OCI-LY1 (cell line): ENCODE measurements around the gene PTPRN2.

Source experiments
- CTCF ChIP-seq: fragments of 200-600 bp; sonication (generic), shearing (Covaris generic); IDR thresholded peaks from 2 replicates; pipeline ENCODE4 v1.5.1; 2017; ENCODE audit warnings: mild to moderate bottlenecking, antibody characterized with exemption, low read length, moderate library complexity, mixed read lengths
- EZH2 ChIP-seq: fragments of 200-600 bp; sonication (generic), shearing (Covaris generic); IDR thresholded peaks from 2 replicates; pipeline ENCODE4 v1.8.0; 2017; ENCODE audit warnings: borderline replicate concordance, mixed run types, mild to moderate bottlenecking, antibody characterized with exemption, low read length, moderate library complexity, mixed read lengths

- TF ChIP-seq CTCF (no peak), EZH2 (no peak)
Observed at GRCh38 chr7:158009886-158010285, 577.7 kb downstream of the PTPRN2 start.
